ENCODE results near the gene RAD9A. TPM values are rescaled to one million over a fixed set of nuclear protein-coding genes. Genes with fewer than 3 reads are reported as not detected.
A peak's percentile ranks its signal among the peaks of the same experiment; 100 is the strongest.

RAD9A gene
- total and polyA plus RNA-seq, 2 experiments from 2014 or later: 13.9 to 17.0 TPM

GRCh38 chr11:67381244-67381972 is 10.4 kb upstream of the RAD9A start (continued):
- TF ChIP-seq ZNF462 (CRISPR knock-in tag; IDR thresholded peaks at IDR 0.05): no peak
- TF ChIP-seq ZNF331 (CRISPR knock-in tag; IDR thresholded peaks at IDR 0.05; ENCODE audit: low read depth): no peak
- TF ChIP-seq NANOG (IDR thresholded peaks at IDR 0.05; ENCODE audit: borderline replicate concordance): no peak
- no peak for TF ChIP-seq ZNF114 (CRISPR knock-in tag; IDR thresholded peaks at IDR 0.05)

- no peaks in the 10 kb centered on the region for H3K9me2 ChIP-seq (ENCODE audit: insufficient read depth)
- Mint-ChIP-seq H3K36me3 (ENCODE audit: low read depth) (no peaks in the 10 kb centered on the region), H3K4me1 (peaks cover 25% of the 10 kb centered on the region; the same call in 2 of the 3 replicates), H3K9me3 (no peaks in the 10 kb centered on the region; the same call in 1 of the 3 replicates), H3K27ac (no peak overlapping the region), H3K27me3 (ENCODE audit: insufficient read depth, low read depth, poor library complexity) (peaks cover 14% of the 10 kb centered on the region), H3K4me3 (no peak overlapping the region; the same call in 2 of the 3 replicates)
- ATAC-seq (peak; percentile 90), DNase-seq (ENCODE audit: low spot score) (peak; percentile 85)
- H3K4me3 ChIP-seq: no peak overlapping the region
- peaks cover 22% of the 10 kb centered on the region for H3K27me3 ChIP-seq (ENCODE audit: insufficient read depth)
- H3K4me2 ChIP-seq: no peak overlapping the region
- no peaks in the 10 kb centered on the region for H3F3A ChIP-seq (replicated peaks; ENCODE audit: low read depth)
- H3K4me1 ChIP-seq (ENCODE audit: insufficient read depth): peaks cover 8% of the 10 kb centered on the region; the same call in 1 of the 2 replicates
- H3K27ac ChIP-seq (ENCODE audit: low read depth): no peak overlapping the region
- no peaks in the 10 kb centered on the region for H3K79me2 ChIP-seq (replicated peaks; ENCODE audit: insufficient read depth)
- no peaks in the 10 kb centered on the region for H4K20me1 ChIP-seq (replicated peaks; ENCODE audit: insufficient read depth)
- H3K36me3 ChIP-seq (ENCODE audit: insufficient read depth): no peaks in the 10 kb centered on the region
- TF ChIP-seq CTCF (conservative IDR thresholded peaks at IDR 0.05; ENCODE audit: low read depth in 2 of 2) (peak; percentile 96 to 100), ETS1 (IDR thresholded peaks at IDR 0.05) (no peak)
- H2AFZ ChIP-seq: 0 out of 2 replicates have a peak overlapping the region, but pooled peaks have one; percentile 23
These were observed 9.3 kb upstream of the RAD9A start for GRCh38 chr11:67382276-67383136.

All from GM23338 (cell line).